Measurements from ENCODE around the gene TRAP1. TPM values are rescaled to one million over a fixed set of nuclear protein-coding genes. Genes with fewer than 3 reads are reported as not detected.

Gene TRAP1
- total RNA-seq, 1 donor from 2014 or later: 97.3 TPM

DNA sequence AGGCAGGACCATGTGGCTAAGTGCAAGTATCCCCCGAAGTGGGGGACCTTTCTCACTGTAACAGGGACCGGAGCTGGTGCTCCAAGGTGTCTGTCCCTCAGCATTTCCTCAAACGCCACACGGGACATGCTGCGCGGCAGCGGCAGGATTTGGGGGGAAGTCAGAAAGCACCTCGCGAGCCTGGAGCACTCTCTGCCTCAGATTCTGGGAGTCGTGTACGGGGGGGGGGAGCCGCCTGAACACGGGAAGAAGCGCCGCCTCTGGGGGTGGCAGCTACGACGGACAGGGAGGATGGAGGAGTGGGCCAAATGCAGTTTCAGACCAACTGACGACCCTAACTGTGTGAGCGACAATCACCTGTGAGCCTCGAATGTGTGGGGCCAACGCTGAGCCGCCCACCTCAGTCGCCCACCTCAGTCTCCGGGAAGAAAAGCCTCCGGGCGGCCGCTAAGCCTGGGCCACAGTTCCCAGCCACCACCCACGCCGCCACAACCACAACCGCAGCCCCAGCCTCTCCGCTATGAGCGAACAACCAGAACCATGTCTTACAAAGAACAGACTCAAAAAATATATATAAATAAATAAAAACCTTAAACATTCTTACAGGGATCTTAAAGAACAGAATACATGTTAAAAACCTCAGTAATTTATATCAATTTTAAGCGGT lies 8.8 kb upstream of the TRAP1 start:
- Mint-ChIP-seq H3K4me1 (ENCODE audit: low read depth, unreplicated experiment) (peaks cover 33% of the 10 kb centered on the region), H3K36me3 (ENCODE audit: unreplicated experiment) (peaks cover 5% of the 10 kb centered on the region), H3K27ac (ENCODE audit: unreplicated experiment) (peak overlapping the region; percentile 52), H3K9me3 (ENCODE audit: unreplicated experiment) (peaks cover 20% of the 10 kb centered on the region), H3K4me3 (ENCODE audit: unreplicated experiment) (no peak overlapping the region), H3K27me3 (ENCODE audit: unreplicated experiment) (peaks cover 22% of the 10 kb centered on the region)
- TF ChIP-seq, protein P1, sequence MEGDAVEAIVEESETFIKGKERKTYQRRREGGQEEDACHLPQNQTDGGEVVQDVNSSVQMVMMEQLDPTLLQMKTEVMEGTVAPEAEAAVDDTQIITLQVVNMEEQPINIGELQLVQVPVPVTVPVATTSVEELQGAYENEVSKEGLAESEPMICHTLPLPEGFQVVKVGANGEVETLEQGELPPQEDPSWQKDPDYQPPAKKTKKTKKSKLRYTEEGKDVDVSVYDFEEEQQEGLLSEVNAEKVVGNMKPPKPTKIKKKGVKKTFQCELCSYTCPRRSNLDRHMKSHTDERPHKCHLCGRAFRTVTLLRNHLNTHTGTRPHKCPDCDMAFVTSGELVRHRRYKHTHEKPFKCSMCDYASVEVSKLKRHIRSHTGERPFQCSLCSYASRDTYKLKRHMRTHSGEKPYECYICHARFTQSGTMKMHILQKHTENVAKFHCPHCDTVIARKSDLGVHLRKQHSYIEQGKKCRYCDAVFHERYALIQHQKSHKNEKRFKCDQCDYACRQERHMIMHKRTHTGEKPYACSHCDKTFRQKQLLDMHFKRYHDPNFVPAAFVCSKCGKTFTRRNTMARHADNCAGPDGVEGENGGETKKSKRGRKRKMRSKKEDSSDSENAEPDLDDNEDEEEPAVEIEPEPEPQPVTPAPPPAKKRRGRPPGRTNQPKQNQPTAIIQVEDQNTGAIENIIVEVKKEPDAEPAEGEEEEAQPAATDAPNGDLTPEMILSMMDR (IDR thresholded peaks at IDR 0.05; ENCODE audit: partially characterized antibody, unreplicated experiment): no peak
- DNase-seq: no peak

DNA sequence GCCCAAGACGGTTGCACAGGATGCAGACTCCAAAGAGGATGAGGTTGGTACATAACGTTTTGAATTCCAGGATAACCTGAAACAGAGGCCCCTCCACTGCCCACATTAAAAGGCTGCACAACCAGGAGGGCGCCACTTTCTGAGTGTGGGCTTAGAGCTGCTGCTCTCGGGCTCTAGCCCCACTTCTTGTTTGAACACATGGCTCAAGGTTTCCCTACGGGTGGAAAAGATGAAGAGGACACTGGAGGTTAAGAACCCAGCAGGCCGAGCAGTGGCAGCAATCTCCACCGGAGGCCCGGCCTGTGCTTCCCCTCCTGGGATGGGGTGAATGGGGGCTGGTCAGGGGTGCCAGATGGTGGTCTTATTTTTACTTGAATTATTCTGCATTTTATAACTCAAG lies 8.0 kb upstream of the TRAP1 start:
- Mint-ChIP-seq H3K4me3 (ENCODE audit: unreplicated experiment) (no peak overlapping the region), H3K4me1 (ENCODE audit: low read depth, unreplicated experiment) (peaks cover 28% of the 10 kb centered on the region), H3K36me3 (ENCODE audit: unreplicated experiment) (peaks cover 2% of the 10 kb centered on the region)

DNA sequence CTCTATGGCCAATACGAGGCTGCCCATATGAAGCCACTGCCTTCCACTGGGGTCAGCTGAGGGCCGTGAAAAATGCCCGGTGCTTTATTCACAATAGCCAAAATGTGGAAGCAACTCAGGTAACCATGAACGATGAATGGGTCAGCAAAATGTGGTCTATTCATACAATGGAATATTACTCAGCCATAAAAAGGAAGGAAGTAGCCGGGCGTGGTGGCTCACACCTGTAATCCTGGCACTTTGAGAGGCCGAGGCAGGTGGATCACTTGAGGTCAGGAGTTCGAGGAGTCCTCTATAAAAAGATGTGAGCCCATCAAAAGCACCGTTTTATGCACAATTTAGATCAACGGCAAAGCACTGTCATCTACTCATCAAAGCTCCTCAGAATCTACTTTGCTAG lies 5.2 kb upstream of the TRAP1 start:
- Mint-ChIP-seq H3K27me3 (ENCODE audit: unreplicated experiment) (peaks cover 6% of the 10 kb centered on the region), H3K4me3 (ENCODE audit: unreplicated experiment) (no peak overlapping the region), H3K4me1 (ENCODE audit: low read depth, unreplicated experiment) (peaks cover 15% of the 10 kb centered on the region), H3K9me3 (ENCODE audit: unreplicated experiment) (peaks cover 8% of the 10 kb centered on the region), H3K27ac (ENCODE audit: unreplicated experiment) (no peak overlapping the region), H3K36me3 (ENCODE audit: unreplicated experiment) (no peaks in the 10 kb centered on the region)
- DNase-seq: no peak
- TF ChIP-seq, protein P1 (IDR thresholded peaks at IDR 0.05; ENCODE audit: partially characterized antibody, unreplicated experiment): no peak

More for the DNA sequence above, 8.0 kb upstream of the TRAP1 start:
- TF ChIP-seq, protein P1 (IDR thresholded peaks at IDR 0.05; ENCODE audit: partially characterized antibody, unreplicated experiment): no peak
- H3K27me3 Mint-ChIP-seq (ENCODE audit: unreplicated experiment): peaks cover 21% of the 10 kb centered on the region
- peak overlapping the region; percentile 25 for H3K27ac Mint-ChIP-seq (ENCODE audit: unreplicated experiment)
- peaks cover 18% of the 10 kb centered on the region for H3K9me3 Mint-ChIP-seq (ENCODE audit: unreplicated experiment)
- DNase-seq: no peak

DNA sequence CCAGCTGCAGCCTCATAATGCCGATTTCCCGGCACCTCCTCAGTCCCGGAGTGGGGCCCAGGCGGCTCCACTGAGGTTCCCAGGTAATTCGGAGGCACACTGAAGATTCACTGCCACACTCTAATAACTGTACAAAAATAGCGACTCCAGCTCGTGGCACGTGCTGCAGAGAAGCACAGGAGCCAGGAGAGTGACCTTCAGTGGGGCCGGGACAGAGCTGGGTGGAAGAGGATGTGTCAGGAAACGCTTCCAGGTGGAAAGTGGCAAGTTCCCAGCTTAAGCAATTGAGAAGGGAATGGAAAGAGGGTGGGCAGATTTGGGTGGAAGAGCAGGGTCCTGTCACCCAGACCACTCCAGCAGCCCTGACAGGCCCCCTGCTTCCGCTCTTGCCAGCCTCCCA lies 3.1 kb upstream of the TRAP1 start:
- Mint-ChIP-seq H3K9me3 (ENCODE audit: unreplicated experiment) (peaks cover 14% of the 10 kb centered on the region), H3K4me3 (ENCODE audit: unreplicated experiment) (no peak overlapping the region), H3K27ac (ENCODE audit: unreplicated experiment) (peak overlapping the region; percentile 50), H3K27me3 (ENCODE audit: unreplicated experiment) (peaks cover 6% of the 10 kb centered on the region), H3K4me1 (ENCODE audit: low read depth, unreplicated experiment) (peaks cover 9% of the 10 kb centered on the region), H3K36me3 (ENCODE audit: unreplicated experiment) (no peaks in the 10 kb centered on the region)
- DNase-seq: no peak
- TF ChIP-seq, protein P1 (IDR thresholded peaks at IDR 0.05; ENCODE audit: partially characterized antibody, unreplicated experiment): no peak

DNA sequence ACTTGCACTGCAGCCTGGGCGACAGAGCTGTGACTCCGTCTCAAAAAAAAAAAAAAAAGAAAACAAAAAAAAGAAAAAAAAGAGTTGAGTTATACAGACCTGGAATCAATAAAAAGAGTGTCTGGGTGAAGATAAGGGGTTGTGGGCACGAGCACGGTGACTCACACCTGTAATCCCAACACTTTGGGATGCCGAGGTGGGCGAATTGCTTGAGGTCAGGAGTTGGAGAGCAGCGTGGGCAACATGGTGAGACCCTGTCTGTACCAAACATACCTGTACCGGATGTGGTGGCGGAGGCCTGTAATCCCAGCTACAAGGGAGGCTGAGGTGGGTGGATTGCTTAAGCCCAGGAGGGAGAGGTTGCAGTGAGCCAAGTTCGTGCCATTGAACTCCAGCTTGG lies 1.3 kb upstream of the TRAP1 start:
- Mint-ChIP-seq H3K4me1 (ENCODE audit: low read depth, unreplicated experiment) (peaks cover 6% of the 10 kb centered on the region), H3K27ac (ENCODE audit: unreplicated experiment) (no peak overlapping the region), H3K9me3 (ENCODE audit: unreplicated experiment) (peaks cover 14% of the 10 kb centered on the region), H3K36me3 (ENCODE audit: unreplicated experiment) (no peaks in the 10 kb centered on the region), H3K4me3 (ENCODE audit: unreplicated experiment) (no peak overlapping the region), H3K27me3 (ENCODE audit: unreplicated experiment) (peaks cover 10% of the 10 kb centered on the region)
- TF ChIP-seq, protein P1 (IDR thresholded peaks at IDR 0.05; ENCODE audit: partially characterized antibody, unreplicated experiment): no peak
- DNase-seq: no peak
